NCI-H1105 (cell line): ENCODE data around the gene GNRHR.
A peak's percentile ranks its signal among the peaks of the same experiment; 100 is the strongest.
"Not testable (repeated sequence)": the region's sequence is repeated elsewhere in the genome, so short reads cannot be mapped to it uniquely, and the experiment has no call there.

Experiments used
- DNase-seq: peaks from one replicate; lab custom pipeline; 2025; lab: John Stamatoyannopoulos, UW

GNRHR gene

GRCh38 chr4:67727124-67727850 is 26.9 kb downstream of the GNRHR start:
- no peak for DNase-seq

- no peak for DNase-seq
Observed at GRCh38 chr4:67725981-67726380, 28.2 kb downstream of the GNRHR start.

GRCh38 chr4:67725132-67725531 is 29.1 kb downstream of the GNRHR start:
- no peak for DNase-seq

GRCh38 chr4:67723949-67724348 is 30.2 kb downstream of the GNRHR start:
- DNase-seq = no peak

GRCh38 chr4:67723341-67723740 is 30.8 kb downstream of the GNRHR start:
- DNase-seq = no peak

GRCh38 chr4:67721770-67722597 is 32.2 kb downstream of the GNRHR start:
- DNase-seq = no peak

- no peak for DNase-seq
Observed at GRCh38 chr4:67721315-67721769, 32.8 kb downstream of the GNRHR start.

- no peak for DNase-seq
Observed at GRCh38 chr4:67719953-67720617, 34.1 kb downstream of the GNRHR start.

- no peak for DNase-seq
Observed at GRCh38 chr4:67718848-67719247, 35.3 kb downstream of the GNRHR start.

GRCh38 chr4:67717586-67717985 is 36.6 kb downstream of the GNRHR start:
- DNase-seq = no peak

- no peak for DNase-seq
Observed at GRCh38 chr4:67714955-67715354, 39.2 kb downstream of the GNRHR start.

GRCh38 chr4:67714248-67714583 is 40.0 kb downstream of the GNRHR start:
- DNase-seq = no peak

- no peak for DNase-seq
Observed at GRCh38 chr4:67713529-67714247, 40.5 kb downstream of the GNRHR start.

GRCh38 chr4:67712650-67713528 is 41.3 kb downstream of the GNRHR start:
- no peak for DNase-seq

GRCh38 chr4:67712000-67712625 is 42.1 kb downstream of the GNRHR start:
- no peak for DNase-seq

GRCh38 chr4:67706682-67707081 is 47.5 kb downstream of the GNRHR start:
- DNase-seq = not testable (repeated sequence)

- DNase-seq = no peak
Observed at GRCh38 chr4:67704843-67705242, 49.3 kb downstream of the GNRHR start.

GRCh38 chr4:67702166-67702565 is 52.0 kb downstream of the GNRHR start:
- no peak for DNase-seq

- no peak for DNase-seq
Observed at GRCh38 chr4:67701517-67701850, 52.7 kb downstream of the GNRHR start.

GRCh38 chr4:67700738-67701516 is 53.3 kb downstream of the GNRHR start, which contains the start of gene UBA6:
Gene UBA6 (minus strand): TSS chr4:67701155. CDS start chr4:67701119, 36 bp downstream.
- DNase-seq = peak; percentile 83
